Breast epithelium (tissue), 3 donors: Measurements from ENCODE around the gene DEXI.

ENCODE experiments used
- POLR2A ChIP-seq: fragments of 450-650 bp; IDR thresholded peaks from one replicate; pipeline ENCODE4 v1.6.1; 2016; ENCODE audit warnings: antibody characterized with exemption, mild to moderate bottlenecking, moderate library complexity
- POLR2AphosphoS5 ChIP-seq, 3 donors: sonication (generic); formaldehyde crosslinking; IDR thresholded peaks; one replicate each; pipeline ENCODE4 v1.6.1; 2017; ENCODE audit warnings: antibody characterized with exemption in 3 of 3
- TF ChIP-seq, protein P1 (sequence below), 3 donors: fragments of 450-650 bp; IDR thresholded peaks; one replicate each; pipeline ENCODE4 v1.5.1; 2016 to 2017; ENCODE audit warnings: antibody characterized with exemption in 3 of 3, mild to moderate bottlenecking in 3 of 3, moderate library complexity in 3 of 3

DNA sequence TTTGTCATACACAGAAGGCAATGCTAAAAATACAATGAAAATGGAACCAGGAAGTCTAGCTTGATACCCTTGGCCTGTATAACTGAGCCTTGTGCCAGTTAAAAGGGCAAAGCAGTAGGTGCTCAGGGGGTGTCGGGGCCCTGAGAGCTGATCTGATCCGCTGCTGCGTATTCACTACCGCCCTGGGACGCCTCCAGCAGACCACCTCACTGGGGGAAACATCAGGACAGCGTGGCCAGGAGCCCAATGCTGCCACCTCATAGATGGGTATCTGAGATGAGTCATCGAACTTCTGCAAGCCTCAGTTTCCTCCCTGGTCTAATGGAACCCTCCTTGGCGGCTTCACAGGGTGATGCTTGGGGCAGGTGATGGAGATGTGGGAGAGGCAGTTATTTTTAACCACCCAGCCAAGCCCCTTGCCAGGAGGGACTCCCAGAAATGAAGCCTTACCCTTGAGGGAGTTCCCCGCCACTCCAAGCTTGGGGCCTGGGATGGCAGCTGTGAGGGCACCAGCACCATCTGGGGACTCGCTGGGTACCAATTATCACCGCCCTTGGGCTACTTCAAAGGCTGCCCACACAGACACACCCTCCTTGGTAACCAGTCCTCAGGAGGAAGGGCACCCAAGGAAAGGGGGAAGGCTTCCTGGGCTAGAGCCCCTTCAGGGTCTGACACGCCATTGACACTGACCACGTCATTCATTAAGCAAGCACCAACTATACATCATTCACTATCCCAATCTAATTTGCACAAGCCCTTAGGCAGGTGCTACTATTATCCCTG lies 7.8 kb downstream of the DEXI start:
- TF ChIP-seq, protein P1, sequence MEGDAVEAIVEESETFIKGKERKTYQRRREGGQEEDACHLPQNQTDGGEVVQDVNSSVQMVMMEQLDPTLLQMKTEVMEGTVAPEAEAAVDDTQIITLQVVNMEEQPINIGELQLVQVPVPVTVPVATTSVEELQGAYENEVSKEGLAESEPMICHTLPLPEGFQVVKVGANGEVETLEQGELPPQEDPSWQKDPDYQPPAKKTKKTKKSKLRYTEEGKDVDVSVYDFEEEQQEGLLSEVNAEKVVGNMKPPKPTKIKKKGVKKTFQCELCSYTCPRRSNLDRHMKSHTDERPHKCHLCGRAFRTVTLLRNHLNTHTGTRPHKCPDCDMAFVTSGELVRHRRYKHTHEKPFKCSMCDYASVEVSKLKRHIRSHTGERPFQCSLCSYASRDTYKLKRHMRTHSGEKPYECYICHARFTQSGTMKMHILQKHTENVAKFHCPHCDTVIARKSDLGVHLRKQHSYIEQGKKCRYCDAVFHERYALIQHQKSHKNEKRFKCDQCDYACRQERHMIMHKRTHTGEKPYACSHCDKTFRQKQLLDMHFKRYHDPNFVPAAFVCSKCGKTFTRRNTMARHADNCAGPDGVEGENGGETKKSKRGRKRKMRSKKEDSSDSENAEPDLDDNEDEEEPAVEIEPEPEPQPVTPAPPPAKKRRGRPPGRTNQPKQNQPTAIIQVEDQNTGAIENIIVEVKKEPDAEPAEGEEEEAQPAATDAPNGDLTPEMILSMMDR (IDR thresholded peaks at IDR 0.05), result no peak
- TF ChIP-seq POLR2A (no peak), POLR2AphosphoS5 (IDR thresholded peaks at IDR 0.05) (no peak)
